GM12801 (cell line): ENCODE results near the gene ZC3H13.

Experiments used
- CTCF ChIP-seq: IDR thresholded peaks from one replicate; pipeline ENCODE4 v1.5.1; 2011; ENCODE audit warnings: control low read depth; ENCODE audit not compliant: insufficient read length; ENCODE audit errors: extremely low read depth

Gene ZC3H13

GRCh38 chr13:46010148-46010547, 42.4 kb downstream of the ZC3H13 start:
- no peak for TF ChIP-seq CTCF

- TF ChIP-seq CTCF = no peak
Measured at GRCh38 chr13:46008631-46009030, 43.9 kb downstream of the ZC3H13 start.

GRCh38 chr13:46006688-46007452, 45.7 kb downstream of the ZC3H13 start:
- TF ChIP-seq CTCF = no peak

GRCh38 chr13:46004491-46004890, 48.1 kb downstream of the ZC3H13 start:
- TF ChIP-seq CTCF = no peak

GRCh38 chr13:45996631-45997030, 55.9 kb downstream of the ZC3H13 start:
- no peak for TF ChIP-seq CTCF

GRCh38 chr13:45995245-45995644, 57.3 kb downstream of the ZC3H13 start:
- no peak for TF ChIP-seq CTCF

- TF ChIP-seq CTCF = no peak
Measured at GRCh38 chr13:45994752-45995151, 57.8 kb downstream of the ZC3H13 start.
